Central memory CD8-positive, alpha-beta T cell (primary cell): ENCODE measurements around the gene WNK1.

Source experiments
- ATAC-seq: fragments of 150-1000 bp; cut with Tn5 transposase; replicated peaks from 2 replicates; pipeline ENCODE4 v1.10.0; 2022; ENCODE audit warnings: mild to moderate bottlenecking, moderate FRiP score, moderate number of reproducible peaks; ENCODE audit not compliant: poor library complexity, severe bottlenecking; ENCODE audit errors: extremely low read depth
- DNase-seq, 2 donors: peaks; one replicate each; pipeline ENCODE4 v3.0.0; 2021; ENCODE audit warnings: low spot score in 2 of 2
- H3K27ac Mint-ChIP-seq: one replicate; pipeline ENCODE4 v1.8.0; 2022; ENCODE audit warnings: low read depth, mild to moderate bottlenecking, moderate library complexity, mixed read lengths
- H3K27me3 Mint-ChIP-seq: one replicate; pipeline ENCODE4 v1.8.0; 2022; ENCODE audit warnings: mixed read lengths
- H3K36me3 Mint-ChIP-seq: one replicate; pipeline ENCODE4 v1.8.0; 2022; ENCODE audit warnings: mild to moderate bottlenecking, moderate library complexity, mixed read lengths; ENCODE audit not compliant: insufficient read depth
- H3K4me1 Mint-ChIP-seq: one replicate; pipeline ENCODE4 v1.8.0; 2022; ENCODE audit warnings: mixed read lengths
- H3K4me3 Mint-ChIP-seq: one replicate; pipeline ENCODE4 v1.8.0; 2022; ENCODE audit warnings: mild to moderate bottlenecking, moderate library complexity, mixed read lengths
- H3K9me3 Mint-ChIP-seq: one replicate; pipeline ENCODE4 v1.8.0; 2022; ENCODE audit warnings: mixed read lengths

WNK1 gene

DNA sequence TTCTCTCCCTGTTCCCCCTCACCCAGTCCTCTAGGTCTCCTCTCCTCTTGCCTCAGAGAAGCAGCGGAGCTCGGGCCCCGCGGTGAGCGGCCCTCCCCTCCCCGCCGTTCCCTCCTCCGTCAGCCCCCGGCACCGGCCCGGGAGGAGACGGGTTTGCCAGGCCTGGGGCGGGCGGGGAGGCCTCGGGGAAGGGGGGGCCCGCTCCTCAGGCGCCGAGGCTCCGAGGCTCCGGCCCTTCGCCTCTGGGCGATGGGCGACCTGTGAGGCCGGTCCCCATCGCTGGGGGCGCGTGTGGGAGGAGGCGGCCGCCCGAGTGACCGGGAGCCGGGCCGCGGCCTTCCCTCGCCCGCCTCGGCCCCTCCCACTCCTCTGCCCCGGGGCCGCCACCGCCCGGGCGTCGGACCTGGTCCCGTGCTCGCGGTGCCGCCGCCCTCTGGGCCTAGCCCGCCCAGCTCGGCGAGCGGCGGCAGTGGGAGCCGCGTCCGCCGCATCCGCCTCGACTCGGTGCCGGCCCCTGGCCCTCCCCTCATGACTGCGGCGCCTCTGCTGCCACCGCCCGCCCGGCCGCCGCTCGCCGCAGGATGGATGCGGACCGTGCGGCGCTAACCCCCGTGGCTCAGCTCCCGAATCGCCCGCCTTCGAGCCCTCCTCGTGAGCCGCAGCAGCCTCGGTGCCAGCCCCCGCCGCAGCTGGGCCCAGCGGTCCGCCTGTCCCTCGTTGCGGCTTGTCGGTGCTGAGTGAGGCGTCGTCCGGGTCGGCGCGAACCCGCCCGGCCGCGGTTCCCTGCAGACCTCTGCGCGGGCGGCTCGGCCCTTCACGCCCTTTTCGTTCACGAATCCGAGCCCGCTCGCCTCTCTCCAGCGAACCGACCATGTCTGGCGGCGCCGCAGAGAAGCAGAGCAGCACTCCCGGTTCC is 574 bp downstream of the WNK1 start:
- Mint-ChIP-seq H3K4me3 (no peak overlapping the region), H3K36me3 (peaks cover 23% of the 10 kb centered on the region), H3K27ac (peak overlapping the region; percentile 94), H3K4me1 (peaks cover 37% of the 10 kb centered on the region), H3K27me3 (no peaks in the 10 kb centered on the region), H3K9me3 (no peaks in the 10 kb centered on the region)
- peak; percentile 7 for ATAC-seq
- DNase-seq = peak in 1 of 2 donors; percentile 24

DNA sequence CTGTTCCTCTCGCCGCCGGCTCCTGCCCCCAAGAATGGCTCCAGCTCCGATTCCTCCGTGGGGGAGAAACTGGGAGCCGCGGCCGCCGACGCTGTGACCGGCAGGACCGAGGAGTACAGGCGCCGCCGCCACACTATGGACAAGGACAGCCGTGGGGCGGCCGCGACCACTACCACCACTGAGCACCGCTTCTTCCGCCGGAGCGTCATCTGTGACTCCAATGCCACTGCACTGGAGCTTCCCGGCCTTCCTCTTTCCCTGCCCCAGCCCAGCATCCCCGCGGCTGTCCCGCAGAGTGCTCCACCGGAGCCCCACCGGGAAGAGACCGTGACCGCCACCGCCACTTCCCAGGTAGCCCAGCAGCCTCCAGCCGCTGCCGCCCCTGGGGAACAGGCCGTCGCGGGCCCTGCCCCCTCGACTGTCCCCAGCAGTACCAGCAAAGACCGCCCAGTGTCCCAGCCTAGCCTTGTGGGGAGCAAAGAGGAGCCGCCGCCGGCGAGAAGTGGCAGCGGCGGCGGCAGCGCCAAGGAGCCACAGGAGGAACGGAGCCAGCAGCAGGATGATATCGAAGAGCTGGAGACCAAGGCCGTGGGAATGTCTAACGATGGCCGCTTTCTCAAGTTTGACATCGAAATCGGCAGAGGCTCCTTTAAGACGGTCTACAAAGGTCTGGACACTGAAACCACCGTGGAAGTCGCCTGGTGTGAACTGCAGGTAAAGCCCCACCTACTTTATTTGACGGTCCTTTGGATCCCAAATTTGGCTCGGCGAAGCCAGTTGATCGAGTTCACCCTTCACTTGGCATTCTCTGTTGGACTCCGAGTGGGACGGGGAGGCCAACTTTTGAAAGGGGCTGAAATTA is 1.5 kb downstream of the WNK1 start:
- no peak for ATAC-seq
- Mint-ChIP-seq H3K4me3 (no peak overlapping the region), H3K36me3 (peaks cover 23% of the 10 kb centered on the region), H3K27me3 (no peaks in the 10 kb centered on the region), H3K27ac (peak overlapping the region; percentile 94), H3K9me3 (no peaks in the 10 kb centered on the region), H3K4me1 (peaks cover 37% of the 10 kb centered on the region)
- peak; percentile 33 to 34 for DNase-seq

DNA sequence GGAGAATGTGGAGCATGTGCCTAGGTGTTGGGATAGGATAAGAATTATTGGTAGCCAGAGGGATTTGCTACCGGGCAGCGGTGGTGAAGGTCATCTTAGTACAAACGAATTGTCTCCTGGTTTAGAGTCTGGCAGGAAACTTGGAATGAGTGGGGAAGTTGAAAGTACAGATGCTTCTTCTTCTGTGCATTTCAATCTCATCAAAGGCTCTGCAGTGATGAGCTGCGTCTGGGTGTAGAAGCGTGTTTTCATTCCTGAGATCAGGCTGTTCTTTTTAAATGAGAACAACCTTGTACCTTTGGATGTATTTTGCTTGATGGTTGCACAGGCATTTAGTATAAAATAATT is 2.1 kb downstream of the WNK1 start:
- Mint-ChIP-seq H3K27me3 (no peaks in the 10 kb centered on the region), H3K36me3 (peaks cover 23% of the 10 kb centered on the region), H3K4me3 (no peak overlapping the region), H3K4me1 (peaks cover 34% of the 10 kb centered on the region), H3K9me3 (no peaks in the 10 kb centered on the region), H3K27ac (peak overlapping the region; percentile 94)
- ATAC-seq (no peak), DNase-seq (no peak)

DNA sequence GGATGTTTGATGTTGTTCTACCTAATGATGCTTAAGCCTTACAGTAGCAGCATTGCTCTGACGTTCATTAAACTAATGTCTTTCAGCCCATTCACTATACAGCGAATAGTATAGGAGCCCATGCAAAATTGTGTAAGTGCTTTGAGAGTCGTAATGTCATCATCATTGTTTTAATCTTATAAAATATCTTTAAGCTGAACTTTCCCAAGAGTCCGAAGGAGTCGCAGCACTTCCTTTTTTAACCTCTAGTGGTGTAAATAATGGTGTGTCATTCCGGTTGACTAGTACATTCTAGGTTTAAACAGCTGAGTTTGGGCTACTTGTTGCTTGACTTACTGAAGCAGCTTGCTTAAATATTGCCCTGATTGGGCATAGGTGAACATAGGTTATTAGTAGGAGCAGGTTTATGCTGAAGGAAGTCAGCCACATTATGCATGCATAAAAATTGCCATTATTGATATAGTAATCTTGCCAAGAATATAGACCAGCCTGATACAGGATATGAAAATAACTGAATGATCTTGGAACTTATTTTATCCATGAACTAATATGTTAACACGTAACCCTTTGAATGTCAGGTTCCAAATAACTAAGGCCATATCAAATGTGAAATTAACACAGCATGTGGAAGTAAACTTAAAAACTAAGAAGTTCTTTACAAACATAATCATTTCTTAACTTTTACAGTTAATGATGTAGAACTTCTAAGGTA is 2.6 kb downstream of the WNK1 start:
- H3K9me3 Mint-ChIP-seq = no peaks in the 10 kb centered on the region
- peak overlapping the region; percentile 94 for H3K27ac Mint-ChIP-seq
- peaks cover 23% of the 10 kb centered on the region for H3K36me3 Mint-ChIP-seq
- DNase-seq (peak in 1 of 2 donors; percentile 25), ATAC-seq (peak; percentile 12)
- peaks cover 33% of the 10 kb centered on the region for H3K4me1 Mint-ChIP-seq
- H3K4me3 Mint-ChIP-seq = no peak overlapping the region
- no peaks in the 10 kb centered on the region for H3K27me3 Mint-ChIP-seq

DNA sequence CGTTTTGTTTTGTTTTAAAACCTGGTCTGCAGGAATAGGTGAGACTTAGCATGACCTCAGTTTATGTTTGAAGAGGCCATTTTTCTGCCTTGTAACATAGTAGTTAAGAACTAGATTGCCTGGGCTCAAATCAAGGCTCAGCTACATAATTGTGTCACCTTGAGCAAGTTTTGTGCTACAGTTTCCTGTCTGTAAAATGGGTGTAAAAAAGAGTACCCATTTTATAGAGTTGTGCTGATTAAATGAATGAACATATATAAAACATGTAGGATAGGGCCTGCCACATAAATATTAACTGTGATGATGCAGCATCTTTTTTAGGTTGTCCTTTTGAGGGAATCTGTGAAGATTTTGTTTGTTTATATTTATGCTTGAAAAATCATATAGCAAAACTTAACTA is 7.2 kb downstream of the WNK1 start:
- peak overlapping the region; percentile 44 for H3K4me3 Mint-ChIP-seq
- peaks cover 25% of the 10 kb centered on the region for H3K36me3 Mint-ChIP-seq
- H3K27ac Mint-ChIP-seq = peak overlapping the region; percentile 29
- DNase-seq = no peak
- H3K4me1 Mint-ChIP-seq = peaks cover 39% of the 10 kb centered on the region
- no peaks in the 10 kb centered on the region for H3K27me3 Mint-ChIP-seq
- ATAC-seq = no peak
- H3K9me3 Mint-ChIP-seq = no peaks in the 10 kb centered on the region

DNA sequence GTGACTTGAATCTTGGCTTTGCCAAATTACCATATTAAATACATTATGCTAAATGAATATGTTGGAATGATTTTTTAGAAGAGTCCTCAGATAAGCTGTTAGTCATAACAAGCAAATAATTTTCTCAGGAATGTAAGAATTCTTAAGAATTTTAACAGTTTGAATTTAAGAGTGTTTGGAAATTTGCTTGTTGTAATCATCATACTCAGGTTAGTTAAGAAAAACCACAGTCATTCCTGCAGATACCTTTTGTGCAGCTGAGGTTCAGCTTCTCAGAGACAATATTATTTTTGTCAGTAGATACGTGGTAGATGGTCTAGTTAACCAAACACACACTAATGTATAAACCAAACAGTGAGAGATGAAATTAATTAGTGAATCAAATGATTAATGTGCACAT is 8.9 kb downstream of the WNK1 start:
- DNase-seq = no peak
- no peaks in the 10 kb centered on the region for H3K9me3 Mint-ChIP-seq
- no peaks in the 10 kb centered on the region for H3K27me3 Mint-ChIP-seq
- peak overlapping the region; percentile 49 for H3K27ac Mint-ChIP-seq
- H3K4me3 Mint-ChIP-seq = peak overlapping the region; percentile 20
- no peak for ATAC-seq
- H3K4me1 Mint-ChIP-seq = peaks cover 33% of the 10 kb centered on the region
- H3K36me3 Mint-ChIP-seq = peaks cover 19% of the 10 kb centered on the region

DNA sequence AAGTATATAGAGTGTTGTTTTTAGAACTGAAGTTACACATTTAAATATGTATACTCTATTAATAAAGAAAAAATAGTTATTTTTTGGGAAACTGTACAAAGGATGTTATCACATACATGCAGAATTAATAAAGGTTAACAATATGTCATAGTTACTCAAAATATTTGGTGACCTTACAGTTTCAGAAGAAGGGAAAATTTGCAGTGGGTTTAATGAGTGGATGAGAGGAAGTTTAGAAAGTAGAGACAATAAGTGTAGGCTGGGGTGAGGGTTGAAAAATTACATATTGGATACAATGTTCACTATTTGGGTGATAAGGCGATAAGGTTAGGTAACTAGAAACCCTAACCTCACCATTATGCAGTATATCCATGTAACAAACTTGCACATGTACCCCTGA is 13.5 kb downstream of the WNK1 start:
- peaks cover 46% of the 10 kb centered on the region for H3K4me1 Mint-ChIP-seq
- H3K4me3 Mint-ChIP-seq = peak overlapping the region; percentile 4
- peak overlapping the region; percentile 2 for H3K27ac Mint-ChIP-seq
- H3K36me3 Mint-ChIP-seq = peaks cover 19% of the 10 kb centered on the region
- ATAC-seq = no peak
- no peaks in the 10 kb centered on the region for H3K9me3 Mint-ChIP-seq
- H3K27me3 Mint-ChIP-seq = no peaks in the 10 kb centered on the region
- DNase-seq = no peak

DNA sequence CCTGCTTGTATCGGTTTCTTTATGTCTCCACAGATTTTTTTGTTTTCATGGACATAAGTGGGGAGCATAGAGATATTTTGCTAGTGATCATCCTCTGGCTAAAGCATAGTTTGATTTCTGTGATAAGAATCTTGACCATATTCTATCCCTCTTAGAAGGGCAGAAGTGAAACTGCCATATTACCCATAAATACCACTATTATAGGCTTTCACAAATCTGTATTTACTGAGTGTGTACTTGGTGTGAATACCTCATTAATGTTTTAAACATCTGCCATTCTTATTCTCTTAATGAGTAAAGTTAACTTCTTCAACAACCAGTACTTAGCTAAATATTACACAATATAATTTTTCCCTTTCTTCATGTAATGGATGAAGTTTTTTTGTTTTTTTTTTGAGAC is 16.1 kb downstream of the WNK1 start:
- DNase-seq = no peak
- Mint-ChIP-seq H3K27me3 (no peaks in the 10 kb centered on the region), H3K36me3 (peaks cover 14% of the 10 kb centered on the region), H3K4me3 (peak overlapping the region; percentile 61), H3K27ac (peak overlapping the region; percentile 2), H3K4me1 (peaks cover 48% of the 10 kb centered on the region), H3K9me3 (no peaks in the 10 kb centered on the region)
- ATAC-seq = no peak

DNA sequence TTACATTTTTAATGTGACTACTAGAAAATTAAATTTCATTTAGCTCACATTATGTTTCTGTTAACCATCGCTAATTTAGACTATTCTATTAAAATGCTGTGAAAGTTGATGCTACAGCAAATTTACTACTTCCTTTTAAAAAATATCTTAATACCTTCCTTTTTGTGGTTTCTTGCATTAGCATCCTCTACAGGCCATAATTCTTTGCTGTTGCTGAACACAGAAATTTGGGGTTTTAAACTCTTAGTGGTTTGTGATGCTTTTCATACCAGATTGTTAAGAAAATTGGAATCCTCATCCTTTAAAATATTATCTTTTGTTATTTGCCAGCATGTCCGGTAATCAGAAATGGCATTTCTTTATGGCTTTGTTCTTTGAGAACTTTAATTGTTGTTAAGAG is 18.1 kb downstream of the WNK1 start:
- ATAC-seq = peak; percentile 54
- Mint-ChIP-seq H3K4me3 (peak overlapping the region; percentile 61), H3K27me3 (no peaks in the 10 kb centered on the region), H3K36me3 (peaks cover 9% of the 10 kb centered on the region), H3K9me3 (no peaks in the 10 kb centered on the region), H3K27ac (peak overlapping the region; percentile 75), H3K4me1 (peaks cover 60% of the 10 kb centered on the region)
- no peak for DNase-seq

DNA sequence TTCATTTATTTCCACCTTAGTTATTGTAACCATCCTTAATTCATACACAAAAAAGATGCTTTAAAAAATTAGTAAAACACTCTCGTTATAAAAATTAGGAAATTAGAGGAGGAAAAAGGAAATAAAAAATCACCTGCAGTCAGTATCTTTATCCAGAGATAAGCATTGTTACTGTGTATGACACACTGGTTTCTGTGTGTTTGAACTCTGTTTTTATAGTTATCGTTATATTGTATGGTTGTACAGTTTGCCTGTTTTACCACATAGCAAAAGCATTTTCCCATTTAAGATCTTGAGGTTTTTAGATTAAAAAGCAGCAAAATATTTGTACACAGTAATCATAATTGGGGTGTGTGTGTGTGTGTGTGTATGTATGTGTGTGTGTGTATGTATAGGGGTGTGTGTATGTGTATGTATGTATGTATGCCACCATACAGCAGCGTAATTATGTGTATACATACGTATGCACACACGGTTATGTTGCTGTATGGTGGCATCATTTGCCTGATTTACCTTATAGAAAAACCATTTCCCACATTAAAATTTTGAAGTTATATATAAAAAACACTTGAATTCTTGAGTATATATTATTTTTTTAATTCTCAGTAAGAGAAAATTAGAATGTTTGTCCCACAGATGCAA is 19.8 kb downstream of the WNK1 start:
- Mint-ChIP-seq H3K4me1 (peaks cover 77% of the 10 kb centered on the region), H3K27ac (no peak overlapping the region), H3K4me3 (peak overlapping the region; percentile 56), H3K27me3 (no peaks in the 10 kb centered on the region), H3K9me3 (no peaks in the 10 kb centered on the region), H3K36me3 (peaks cover 6% of the 10 kb centered on the region)
- no peak for ATAC-seq
- no peak for DNase-seq

DNA sequence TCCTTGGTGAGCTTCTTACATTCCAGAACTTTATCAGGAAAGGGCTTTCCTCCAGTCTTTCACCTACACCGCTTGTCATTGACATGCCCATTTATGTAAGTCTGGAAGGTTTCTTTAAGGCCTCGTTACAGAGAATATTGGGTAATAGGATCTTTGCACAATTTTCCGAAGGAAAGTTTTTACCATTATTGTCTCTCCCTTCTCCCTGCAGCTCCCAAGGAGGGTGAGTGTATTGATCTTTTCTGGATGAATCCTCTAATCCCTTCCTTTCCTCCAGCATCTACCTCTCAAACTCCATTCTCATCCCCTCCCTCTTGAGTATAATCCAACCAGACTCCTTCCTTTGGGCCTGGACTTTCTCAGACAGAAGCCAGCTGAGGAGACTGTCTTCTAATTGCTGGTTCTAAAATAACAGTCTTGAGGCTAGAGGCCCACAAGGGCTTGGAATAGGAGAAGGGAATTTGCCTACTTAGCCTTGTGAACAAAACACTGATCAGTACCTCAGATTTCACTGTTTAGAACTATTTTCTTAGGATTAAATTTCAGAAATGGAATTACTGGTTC is 21.8 kb downstream of the WNK1 start:
- H3K9me3 Mint-ChIP-seq = no peaks in the 10 kb centered on the region
- no peaks in the 10 kb centered on the region for H3K27me3 Mint-ChIP-seq
- H3K27ac Mint-ChIP-seq = peak overlapping the region; percentile 98
- H3K36me3 Mint-ChIP-seq = peaks cover 4% of the 10 kb centered on the region
- no peak for ATAC-seq
- peak overlapping the region; percentile 4 for H3K4me3 Mint-ChIP-seq
- peaks cover 74% of the 10 kb centered on the region for H3K4me1 Mint-ChIP-seq
- DNase-seq = no peak
